ENCODE measurements around the gene OR14I1. TPM values are rescaled to one million over a fixed set of nuclear protein-coding genes. Genes with fewer than 3 reads are reported as not detected.
"Not testable (repeated sequence)": the region's sequence is repeated elsewhere in the genome, so short reads cannot be mapped to it uniquely, and the experiment has no call there.

The OR14I1 gene
- polyA plus RNA-seq, 1 experiment = not detected

GRCh38 chr1:248655354-248655753 is 47.2 kb downstream of the OR14I1 start, which contains the start of gene OR2T27:
TSS of gene OR2T27 (minus strand) at chr1:248655528. CDS start at chr1:248650884, 4,644 bp downstream.
- H3K36me3 ChIP-seq (ENCODE audit: control insufficient read depth, insufficient read depth, low read length); POLR2A ChIA-PET; CTCF ChIA-PET; DNase-seq (ENCODE audit: low read depth); H3K27me3 ChIP-seq (ENCODE audit: control insufficient read depth, insufficient read depth, low read length); H3K4me3 ChIP-seq (ENCODE audit: low read depth, low read length): not testable (repeated sequence)

Small RNA genes lying within 50 kb of the gene (small RNA-seq; reads per million reads assigned to genes)
- not detected for gene AHCYP8 (ENCODE audit: insufficient read length, low read depth, low replicate concordance)

Other genes starting within 250 kb of the OR14I1 start
- gene OR2T3, start 229.4 kb downstream of the OR14I1 start, polyA plus RNA-seq (2011; rRNA removed) = not detected in 2 replicates
- not detected in 2 replicates for gene OR2T5, start 214.2 kb downstream of the OR14I1 start, polyA plus RNA-seq (2011; rRNA removed)
- not detected in 2 replicates for gene OR2G6, start 194.7 kb downstream of the OR14I1 start, polyA plus RNA-seq (2011; rRNA removed)
- gene OR2T29, start 140.0 kb downstream of the OR14I1 start, polyA plus RNA-seq (2011; rRNA removed) = not detected in 2 replicates
- not detected in 2 replicates for gene OR2T34, start 128.0 kb downstream of the OR14I1 start, polyA plus RNA-seq (2011; rRNA removed)
- gene OR2T10, start 105.1 kb downstream of the OR14I1 start, polyA plus RNA-seq (2011; rRNA removed) = not detected in 2 replicates
- not detected in 2 replicates for gene OR2T11, start 67.7 kb downstream of the OR14I1 start, polyA plus RNA-seq (2011; rRNA removed)
- not detected in 2 replicates for gene OR2T35, start 57.5 kb downstream of the OR14I1 start, polyA plus RNA-seq (2011; rRNA removed)
- not detected in 2 replicates for gene OR2T27, start 47.2 kb downstream of the OR14I1 start, polyA plus RNA-seq (2011; rRNA removed)
- not detected in 2 replicates for gene LYPD8, start 53.0 kb upstream of the OR14I1 start, polyA plus RNA-seq (2011; rRNA removed)
- 23.2 and 32.5 TPM in 2 replicates for gene SH3BP5L, start 123.1 kb upstream of the OR14I1 start, polyA plus RNA-seq (2011; rRNA removed)
- 13.9 and 17.1 TPM in 2 replicates for gene ZNF672, start 135.5 kb upstream of the OR14I1 start, polyA plus RNA-seq (2011; rRNA removed)
- 13.1 and 19.5 TPM in 2 replicates for gene ZNF692, start 156.3 kb upstream of the OR14I1 start, polyA plus RNA-seq (2011; rRNA removed)
- gene PGBD2, start 203.5 kb upstream of the OR14I1 start, polyA plus RNA-seq (2011; rRNA removed) = 3.8 and 4.2 TPM in 2 replicates

Data from BJ (cell line).